ENCODE data around the gene CORO2A.

GRCh38 chr9:98178874-98179850 is 13.3 kb downstream of the CORO2A start:
- TF ChIP-seq CTCF (IDR thresholded peaks at IDR 0.05): no peak
- no peak for TF ChIP-seq POLR2AphosphoS5 (IDR thresholded peaks at IDR 0.05; ENCODE audit: insufficient read depth in 1 of 2, low read depth in 1 of 2)
- TF ChIP-seq POLR2A (IDR thresholded peaks at IDR 0.05): no peak

All from vagina (tissue), 2 donors.